GM12875 (cell line): ENCODE measurements around the gene FOXL1.
"Not testable (repeated sequence)": the region's sequence is repeated elsewhere in the genome, so short reads cannot be mapped to it uniquely, and the experiment has no call there.

Source experiments
- H3K4me3 ChIP-seq: one replicate; pipeline ENCODE4 v1.5.1; 2011; ENCODE audit warnings: low read depth, low read length, control low read depth
- CTCF ChIP-seq: IDR thresholded peaks from 2 replicates; pipeline ENCODE4 v1.5.1; 2011; ENCODE audit warnings: low read depth, mild to moderate bottlenecking, control low read depth, inconsistent platforms, low read length, moderate library complexity, borderline replicate concordance; ENCODE audit not compliant: insufficient read depth

Gene FOXL1

GRCh38 chr16:86584726-86585721 lies 6.7 kb downstream of the FOXL1 start:
- H3K4me3 ChIP-seq = no peak overlapping the region
- no peak for TF ChIP-seq CTCF

- no peak overlapping the region for H3K4me3 ChIP-seq
- TF ChIP-seq CTCF = no peak
Observed at GRCh38 chr16:86585821-86586611, 7.7 kb downstream of the FOXL1 start.

- TF ChIP-seq CTCF = no peak
- H3K4me3 ChIP-seq = no peak overlapping the region
Observed at GRCh38 chr16:86587487-86587886, 9.1 kb downstream of the FOXL1 start.

- not testable (repeated sequence) for H3K4me3 ChIP-seq
Observed at GRCh38 chr16:86587955-86588354, 9.6 kb downstream of the FOXL1 start.

GRCh38 chr16:86590501-86591144 lies 12.3 kb downstream of the FOXL1 start:
- TF ChIP-seq CTCF = no peak
- no peak overlapping the region for H3K4me3 ChIP-seq

GRCh38 chr16:86591270-86591669 lies 12.9 kb downstream of the FOXL1 start:
- TF ChIP-seq CTCF = no peak
- no peak overlapping the region for H3K4me3 ChIP-seq

GRCh38 chr16:86593913-86594620 lies 15.7 kb downstream of the FOXL1 start:
- TF ChIP-seq CTCF = no peak
- H3K4me3 ChIP-seq = no peak overlapping the region
